Esophagus squamous epithelium (tissue), 4 donors: ENCODE measurements around the gene PRKCZ.

Experiments used
- POLR2A ChIP-seq, 4 donors: fragments of 450-650 bp; IDR thresholded peaks; one replicate each; pipeline ENCODE4 v1.6.1; 2017; ENCODE audit warnings: antibody characterized with exemption in 4 of 4, mild to moderate bottlenecking in 4 of 4, moderate library complexity in 3 of 4
- TF ChIP-seq, protein P1 (sequence below), 6 experiments: fragments of 450-650 bp in 4 of 6; fragments of 200-600 bp in 2 of 6; sonication (generic) in 2 of 6; IDR thresholded peaks; one replicate each; pipeline ENCODE4 v1.5.1; 2016 to 2019; ENCODE audit warnings: antibody characterized with exemption in 6 of 6, mild to moderate bottlenecking in 4 of 6, moderate library complexity in 4 of 6

DNA sequence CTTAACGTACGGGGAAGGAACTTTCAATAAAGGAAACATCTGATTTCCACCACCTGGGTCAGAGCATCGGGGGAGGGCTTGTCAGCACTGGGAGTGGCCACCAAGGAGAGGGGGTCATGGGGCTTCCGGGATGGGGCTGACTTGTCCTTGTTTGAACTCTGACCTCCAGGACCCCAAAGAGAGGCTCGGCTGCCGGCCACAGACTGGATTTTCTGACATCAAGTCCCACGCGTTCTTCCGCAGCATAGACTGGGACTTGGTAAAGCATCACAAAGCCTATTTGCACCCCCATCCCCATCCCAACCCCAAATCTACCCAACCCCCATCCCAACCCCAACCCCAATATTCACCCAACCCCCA lies 124.8 kb downstream of the PRKCZ start:
- TF ChIP-seq, protein P1, sequence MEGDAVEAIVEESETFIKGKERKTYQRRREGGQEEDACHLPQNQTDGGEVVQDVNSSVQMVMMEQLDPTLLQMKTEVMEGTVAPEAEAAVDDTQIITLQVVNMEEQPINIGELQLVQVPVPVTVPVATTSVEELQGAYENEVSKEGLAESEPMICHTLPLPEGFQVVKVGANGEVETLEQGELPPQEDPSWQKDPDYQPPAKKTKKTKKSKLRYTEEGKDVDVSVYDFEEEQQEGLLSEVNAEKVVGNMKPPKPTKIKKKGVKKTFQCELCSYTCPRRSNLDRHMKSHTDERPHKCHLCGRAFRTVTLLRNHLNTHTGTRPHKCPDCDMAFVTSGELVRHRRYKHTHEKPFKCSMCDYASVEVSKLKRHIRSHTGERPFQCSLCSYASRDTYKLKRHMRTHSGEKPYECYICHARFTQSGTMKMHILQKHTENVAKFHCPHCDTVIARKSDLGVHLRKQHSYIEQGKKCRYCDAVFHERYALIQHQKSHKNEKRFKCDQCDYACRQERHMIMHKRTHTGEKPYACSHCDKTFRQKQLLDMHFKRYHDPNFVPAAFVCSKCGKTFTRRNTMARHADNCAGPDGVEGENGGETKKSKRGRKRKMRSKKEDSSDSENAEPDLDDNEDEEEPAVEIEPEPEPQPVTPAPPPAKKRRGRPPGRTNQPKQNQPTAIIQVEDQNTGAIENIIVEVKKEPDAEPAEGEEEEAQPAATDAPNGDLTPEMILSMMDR (IDR thresholded peaks at IDR 0.05): no peak
- TF ChIP-seq POLR2A (IDR thresholded peaks at IDR 0.05): no peak
